Cerebellar cortex (tissue), 1 donor: ENCODE measurements around the gene ECM1.

ENCODE experiments used
- DNase-seq: peaks from one replicate; pipeline ENCODE4 v3.0.0-alpha.2; 2015; ENCODE audit warnings: low spot score

Gene ECM1

DNA sequence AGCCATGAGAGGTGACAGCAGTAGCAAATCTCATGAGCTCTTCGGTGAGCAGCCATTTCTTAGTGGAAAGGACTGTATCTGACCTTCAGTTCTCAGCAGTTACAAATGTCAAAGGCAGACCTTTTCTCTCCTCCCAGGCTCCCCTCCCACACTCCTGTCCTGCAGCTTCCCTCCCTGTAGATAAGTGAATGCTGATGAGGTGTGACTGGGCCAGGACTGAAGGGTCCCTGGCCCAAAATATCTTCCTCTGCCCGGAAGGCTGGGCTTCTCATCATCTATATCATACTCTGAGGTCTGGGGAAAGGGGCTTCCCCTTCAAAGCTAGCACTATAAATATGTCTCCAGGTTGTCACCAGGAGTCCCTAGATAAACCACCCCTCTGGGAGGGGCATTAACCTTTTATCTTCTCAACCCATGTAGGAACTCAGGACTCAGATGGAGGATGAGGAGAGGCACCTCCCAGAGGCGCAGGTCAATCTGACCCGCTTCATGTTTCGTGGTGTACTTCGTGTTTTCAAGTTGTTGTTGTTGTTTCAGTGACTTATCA lies 37.6 kb downstream of the ECM1 start:
- no peak for DNase-seq

DNA sequence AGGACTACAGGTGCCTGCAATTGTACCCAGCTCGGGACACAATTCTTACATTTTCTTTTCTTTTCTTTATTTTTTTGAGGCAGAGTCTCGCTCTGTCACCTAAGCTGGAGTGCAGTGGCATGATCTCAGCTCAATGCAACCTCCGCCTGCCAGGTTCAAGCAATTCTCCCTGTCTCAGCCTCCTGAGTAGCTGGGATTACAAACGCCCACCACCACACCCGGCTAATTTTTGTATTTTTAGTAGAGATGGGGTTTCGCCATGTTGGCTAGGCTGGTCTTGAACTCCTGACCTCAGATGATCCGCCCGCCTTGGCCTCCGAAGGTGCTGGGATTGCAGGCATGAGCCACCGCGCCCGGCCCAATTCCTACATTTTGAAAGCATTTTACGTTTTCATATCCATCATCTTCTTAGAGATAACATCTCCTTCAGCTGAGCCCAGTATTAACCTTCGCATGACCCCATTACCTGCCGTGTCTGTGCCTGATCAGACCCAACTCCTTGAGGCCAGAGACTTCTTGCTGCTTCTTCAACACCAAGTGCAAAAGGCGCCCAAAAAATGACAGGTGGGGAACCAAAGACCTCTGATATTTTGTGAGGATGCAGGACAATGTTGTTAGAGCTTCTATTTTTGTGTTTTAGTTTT lies 38.5 kb downstream of the ECM1 start:
- no peak for DNase-seq

- no peak for DNase-seq
Observed at GRCh38 chr1:150548324-150548631, 40.4 kb downstream of the ECM1 start.

- DNase-seq, result no peak
Observed at GRCh38 chr1:150548632-150549495, 41.0 kb downstream of the ECM1 start, which contains the start of gene ADAMTSL4. ADAMTSL4 (plus strand) TSS chr1:150549408; CDS start chr1:150552289, 2,881 bp downstream.

DNA sequence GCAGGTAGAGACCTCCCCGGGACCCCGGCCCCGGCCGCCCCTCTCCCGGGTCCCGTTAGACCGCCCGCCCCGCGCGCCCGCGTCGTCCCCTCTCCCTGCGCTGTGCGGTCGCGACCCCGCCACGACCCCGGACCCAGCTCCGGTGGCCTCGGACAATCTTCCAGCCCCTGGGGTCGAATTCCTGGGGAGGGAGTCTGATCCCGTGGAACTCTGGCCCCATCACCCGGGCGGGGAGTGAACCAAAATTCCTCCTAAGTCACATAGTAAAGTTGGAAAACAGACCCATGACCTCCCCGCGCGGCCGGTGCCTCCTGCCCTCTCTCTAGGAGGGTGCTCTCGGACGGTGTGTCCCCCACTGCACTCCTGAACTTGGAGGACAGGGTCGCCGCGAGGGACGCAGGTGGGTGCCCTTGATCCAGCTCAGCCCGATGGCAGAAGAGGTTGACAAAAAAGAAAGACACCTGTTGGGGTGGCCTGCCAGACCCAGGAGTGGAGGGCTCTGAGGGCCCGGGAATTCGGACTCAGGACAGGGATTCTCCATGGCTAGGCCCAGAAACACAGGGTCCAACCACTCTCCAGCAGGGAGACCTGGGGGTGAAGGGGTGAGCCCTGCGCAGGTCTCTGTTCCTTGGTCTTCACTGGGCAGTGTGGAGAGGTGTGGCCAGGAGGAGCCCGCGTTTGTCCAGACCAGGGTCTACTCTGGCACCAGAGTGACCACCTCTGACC lies 41.8 kb downstream of the ECM1 start:
- no peak for DNase-seq

- DNase-seq, result no peak
Observed at GRCh38 chr1:150550222-150551050, 42.5 kb downstream of the ECM1 start.

DNA sequence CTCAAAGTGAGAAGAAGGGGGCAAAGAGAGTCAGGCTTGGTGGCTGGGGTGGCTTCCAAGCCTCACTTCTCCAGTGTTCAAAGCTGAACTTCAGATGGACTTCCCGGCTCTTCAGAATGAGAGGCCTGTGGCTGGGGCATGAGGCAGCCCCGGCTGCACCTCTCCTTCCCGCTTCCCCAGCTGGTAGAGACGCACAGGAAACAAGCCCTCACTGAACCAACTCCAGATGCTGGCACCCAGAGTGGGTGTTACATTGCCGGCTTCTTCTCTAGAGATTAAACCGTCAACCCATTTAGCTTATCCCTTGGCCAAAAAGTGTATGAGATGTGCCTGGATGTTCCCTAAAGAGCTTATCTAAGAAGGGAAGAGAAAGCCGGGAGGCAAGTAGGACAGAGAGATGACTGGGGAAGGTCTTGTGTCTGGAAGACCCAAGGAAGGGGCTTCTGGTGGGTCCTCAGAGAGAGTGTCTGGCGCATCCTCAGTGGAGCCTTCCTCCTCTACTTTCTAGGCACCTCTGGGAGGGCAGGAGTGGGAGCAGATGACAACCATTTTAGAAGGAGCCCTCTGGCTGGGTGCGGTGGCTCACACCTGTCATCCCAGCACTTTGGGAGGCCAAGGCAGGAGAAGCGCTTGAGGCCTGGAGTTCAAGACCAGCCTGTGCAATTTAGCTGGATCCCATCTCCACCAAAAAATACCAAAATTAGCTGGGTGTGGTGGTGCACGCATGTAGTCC lies 43.3 kb downstream of the ECM1 start:
- DNase-seq, result no peak

- no peak for DNase-seq
Observed at GRCh38 chr1:150551784-150552127, 43.8 kb downstream of the ECM1 start.

DNA sequence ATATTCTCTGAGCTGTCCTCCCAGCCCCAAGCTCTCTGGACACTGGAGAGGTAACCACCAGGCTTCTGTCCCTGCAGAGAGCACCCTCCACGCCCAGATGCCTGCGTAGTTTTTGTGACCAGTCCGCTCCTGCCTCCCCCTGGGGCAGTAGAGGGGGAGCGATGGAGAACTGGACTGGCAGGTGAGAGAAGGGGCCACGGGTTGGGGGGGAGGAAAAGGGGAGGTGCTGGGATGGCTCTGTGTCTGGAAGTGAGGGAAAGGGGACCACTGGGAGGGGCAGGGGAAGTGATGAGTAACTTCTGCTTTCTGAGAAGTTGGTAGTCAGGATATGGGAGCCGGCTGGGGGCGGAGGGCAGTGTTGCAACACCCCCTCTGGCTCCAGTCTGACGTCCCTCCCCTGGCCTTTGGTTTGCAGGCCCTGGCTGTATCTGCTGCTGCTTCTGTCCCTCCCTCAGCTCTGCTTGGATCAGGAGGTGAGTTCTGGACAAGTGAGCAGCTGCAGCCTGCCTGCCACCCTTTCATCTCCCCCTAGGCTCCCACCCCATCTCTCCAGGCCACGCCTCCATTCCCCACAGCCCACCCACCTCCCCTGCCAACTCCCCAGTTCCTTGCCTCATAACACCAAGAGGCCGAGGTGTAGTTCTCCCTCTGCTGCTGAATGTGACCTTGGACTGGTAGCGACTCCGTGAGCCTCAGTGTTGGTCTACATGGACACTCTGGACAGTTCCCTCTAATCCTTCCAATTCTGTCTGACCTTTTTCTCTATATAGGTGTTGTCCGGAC lies 44.4 kb downstream of the ECM1 start:
- peak; percentile 50 for DNase-seq

GRCh38 chr1:150552911-150553289 lies 45.0 kb downstream of the ECM1 start:
- no peak for DNase-seq

DNA sequence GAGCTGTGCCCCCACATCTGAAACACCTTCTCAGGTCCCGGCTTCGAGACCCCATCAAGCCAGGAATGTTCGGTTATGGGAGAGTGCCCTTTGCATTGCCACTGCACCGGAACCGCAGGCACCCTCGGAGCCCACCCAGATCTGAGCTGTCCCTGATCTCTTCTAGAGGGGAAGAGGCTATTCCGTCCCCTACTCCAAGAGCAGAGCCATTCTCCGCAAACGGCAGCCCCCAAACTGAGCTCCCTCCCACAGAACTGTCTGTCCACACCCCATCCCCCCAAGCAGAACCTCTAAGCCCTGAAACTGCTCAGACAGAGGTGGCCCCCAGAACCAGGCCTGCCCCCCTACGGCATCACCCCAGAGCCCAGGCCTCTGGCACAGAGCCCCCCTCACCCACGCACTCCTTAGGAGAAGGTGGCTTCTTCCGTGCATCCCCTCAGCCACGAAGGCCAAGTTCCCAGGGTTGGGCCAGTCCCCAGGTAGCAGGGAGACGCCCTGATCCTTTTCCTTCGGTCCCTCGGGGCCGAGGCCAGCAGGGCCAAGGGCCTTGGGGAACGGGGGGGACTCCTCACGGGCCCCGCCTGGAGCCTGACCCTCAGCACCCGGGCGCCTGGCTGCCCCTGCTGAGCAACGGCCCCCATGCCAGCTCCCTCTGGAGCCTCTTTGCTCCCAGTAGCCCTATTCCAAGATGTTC lies 45.6 kb downstream of the ECM1 start:
- no peak for DNase-seq

DNA sequence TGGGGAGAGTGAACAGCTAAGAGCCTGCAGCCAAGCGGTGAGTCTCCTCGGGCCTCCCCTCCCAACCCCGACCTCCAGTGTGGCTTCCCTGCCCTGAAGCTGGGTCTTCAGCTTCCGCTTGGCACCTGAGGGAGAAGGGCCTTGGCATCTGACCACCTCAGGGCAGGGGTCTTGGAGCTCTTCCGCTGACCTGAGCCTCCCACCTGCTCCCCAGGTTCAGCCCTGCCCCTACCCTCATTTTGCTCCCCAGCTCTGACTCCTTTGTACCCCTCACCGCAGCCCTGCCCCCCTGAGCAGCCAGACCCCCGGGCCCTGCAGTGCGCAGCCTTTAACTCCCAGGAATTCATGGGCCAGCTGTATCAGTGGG lies 46.2 kb downstream of the ECM1 start:
- DNase-seq, result no peak

GRCh38 chr1:150555198-150555970 lies 47.5 kb downstream of the ECM1 start:
- DNase-seq, result no peak

DNA sequence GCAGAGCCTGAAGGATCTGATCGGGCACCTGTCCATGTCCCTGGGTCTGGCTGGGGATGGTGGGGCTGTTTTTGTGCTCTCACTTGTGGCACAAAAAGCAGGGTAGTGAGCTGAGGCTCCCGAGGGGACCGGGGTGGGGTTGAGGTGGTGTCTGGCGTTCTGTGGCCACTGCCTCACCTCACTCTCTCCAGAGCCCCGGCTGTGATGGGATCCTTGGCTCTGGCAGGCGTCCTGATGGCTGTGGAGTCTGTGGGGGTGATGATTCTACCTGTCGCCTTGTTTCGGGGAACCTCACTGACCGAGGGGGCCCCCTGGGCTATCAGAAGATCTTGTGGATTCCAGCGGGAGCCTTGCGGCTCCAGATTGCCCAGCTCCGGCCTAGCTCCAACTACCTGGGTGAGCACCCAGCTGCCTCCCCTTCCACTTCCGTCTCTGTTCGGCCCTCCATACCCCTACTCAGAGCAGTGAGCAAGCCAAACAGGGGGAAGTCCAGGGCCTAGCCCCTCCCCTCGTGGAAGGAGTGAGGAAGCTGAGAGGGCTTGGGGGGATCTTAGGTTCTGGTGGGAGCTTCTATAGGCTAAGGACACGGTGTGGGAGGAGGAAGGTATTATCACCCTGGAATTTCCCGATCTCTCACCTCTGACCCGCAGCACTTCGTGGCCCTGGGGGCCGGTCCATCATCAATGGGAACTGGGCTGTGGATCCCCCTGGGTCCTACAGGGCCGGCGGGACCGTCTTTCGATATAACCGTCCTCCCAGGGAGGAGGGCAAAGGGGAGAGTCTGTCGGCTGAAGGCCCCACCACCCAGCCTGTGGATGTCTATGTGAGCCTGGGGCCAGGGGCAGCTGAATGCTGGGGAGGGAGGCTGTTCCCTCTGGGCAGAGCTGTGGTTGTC lies 48.3 kb downstream of the ECM1 start:
- no peak for DNase-seq

DNA sequence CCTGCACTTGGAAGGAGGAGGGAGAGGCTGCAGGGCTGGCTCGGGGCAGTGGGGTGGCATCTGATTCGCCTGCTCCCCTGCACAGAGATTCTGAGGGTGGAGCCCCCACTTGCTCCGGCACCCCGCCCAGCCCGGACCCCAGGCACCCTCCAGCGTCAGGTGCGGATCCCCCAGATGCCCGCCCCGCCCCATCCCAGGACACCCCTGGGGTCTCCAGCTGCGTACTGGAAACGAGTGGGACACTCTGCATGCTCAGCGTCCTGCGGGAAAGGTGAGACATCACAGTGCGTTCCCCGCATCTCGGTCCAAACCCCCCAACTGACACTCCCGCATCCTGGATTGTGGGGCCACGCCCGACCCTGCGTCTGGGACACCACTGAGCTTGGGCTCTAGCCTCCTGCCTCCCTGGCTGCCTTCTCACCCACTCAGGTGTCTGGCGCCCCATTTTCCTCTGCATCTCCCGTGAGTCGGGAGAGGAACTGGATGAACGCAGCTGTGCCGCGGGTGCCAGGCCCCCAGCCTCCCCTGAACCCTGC lies 49.2 kb downstream of the ECM1 start:
- no peak for DNase-seq

GRCh38 chr1:150557813-150558212 lies 49.9 kb downstream of the ECM1 start:
- no peak for DNase-seq

DNA sequence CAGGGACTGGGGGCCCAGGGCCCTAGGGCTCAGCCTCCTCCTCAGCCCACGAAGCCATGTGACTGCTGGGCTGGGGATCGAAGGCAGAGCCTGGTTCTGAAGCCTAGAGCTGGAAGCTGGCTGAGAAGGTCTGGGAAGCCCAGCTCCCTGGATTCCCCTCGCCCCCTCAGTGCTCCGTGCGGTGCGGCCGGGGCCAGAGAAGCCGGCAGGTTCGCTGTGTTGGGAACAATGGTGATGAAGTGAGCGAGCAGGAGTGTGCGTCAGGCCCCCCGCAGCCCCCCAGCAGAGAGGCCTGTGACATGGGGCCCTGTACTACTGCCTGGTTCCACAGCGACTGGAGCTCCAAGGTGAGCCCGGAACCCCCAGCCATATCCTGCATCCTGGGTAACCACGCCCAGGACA lies 50.4 kb downstream of the ECM1 start:
- no peak for DNase-seq
